ENCODE measurements around the gene NHSL1.

DNA sequence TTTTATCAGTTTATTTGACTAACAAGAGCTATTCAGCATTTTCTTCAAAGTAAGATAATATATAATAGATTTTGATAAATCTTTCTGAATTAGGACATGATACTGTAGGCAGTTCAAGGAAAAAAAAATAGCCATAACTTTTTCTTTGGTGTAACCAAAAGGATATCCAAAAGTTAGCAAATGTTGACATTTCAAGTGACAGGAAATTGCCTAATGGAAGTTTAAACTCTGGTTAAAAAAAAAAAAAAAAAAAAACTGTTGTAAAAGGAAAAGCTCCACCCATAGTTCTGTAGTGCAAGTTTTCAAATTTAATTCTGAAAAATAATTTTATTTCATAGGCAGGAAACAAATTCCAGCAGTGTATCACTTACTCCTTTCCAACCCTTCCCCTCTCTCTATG, 76.4 kb downstream of the NHSL1 start:
- TF ChIP-seq POLR2AphosphoS5 (IDR thresholded peaks at IDR 0.05; ENCODE audit: low read depth, low read length) (no peak), POLR2A (IDR thresholded peaks at IDR 0.05; ENCODE audit: low read depth, low read length) (no peak), TAF1 (IDR thresholded peaks at IDR 0.05; ENCODE audit: borderline replicate concordance, low read depth, low read length) (no peak)

All from GM12892 (cell line).